GM21423 (cell line): ENCODE data around the gene GRIA1.

Source experiments
- ATAC-seq: cut with Tn5 transposase; IDR thresholded peaks from one replicate; pipeline ENCODE4 v1.9.1; 2021; ENCODE audit warnings: mild to moderate bottlenecking, moderate library complexity; ENCODE audit not compliant: unreplicated experiment

GRIA1 gene

GRCh38 chr5:153490118-153491037 is at the start of gene GRIA1:
Gene GRIA1 (plus strand): TSS chr5:153490670.
- ATAC-seq, result no peak

- ATAC-seq, result no peak
Measured at GRCh38 chr5:153445875-153446579, 44.4 kb upstream of the GRIA1 start.

GRCh38 chr5:153447534-153447933 is 42.9 kb upstream of the GRIA1 start:
- no peak for ATAC-seq

- no peak for ATAC-seq
Measured at GRCh38 chr5:153456354-153456753, 34.1 kb upstream of the GRIA1 start.

- no peak for ATAC-seq
Measured at GRCh38 chr5:153456993-153457392, 33.5 kb upstream of the GRIA1 start.

GRCh38 chr5:153458268-153458667 is 32.2 kb upstream of the GRIA1 start:
- no peak for ATAC-seq

GRCh38 chr5:153459051-153459743 is 31.3 kb upstream of the GRIA1 start:
- no peak for ATAC-seq

- ATAC-seq, result no peak
Measured at GRCh38 chr5:153460421-153460820, 30.0 kb upstream of the GRIA1 start.

- ATAC-seq, result no peak
Measured at GRCh38 chr5:153461341-153461740, 29.1 kb upstream of the GRIA1 start.

- ATAC-seq, result no peak
Measured at GRCh38 chr5:153463806-153464205, 26.7 kb upstream of the GRIA1 start.

- ATAC-seq, result no peak
Measured at GRCh38 chr5:153467546-153467945, 22.9 kb upstream of the GRIA1 start.

GRCh38 chr5:153469423-153469822 is 21.0 kb upstream of the GRIA1 start:
- ATAC-seq, result no peak

GRCh38 chr5:153470736-153471135 is 19.7 kb upstream of the GRIA1 start:
- ATAC-seq, result no peak

- ATAC-seq, result no peak
Measured at GRCh38 chr5:153476767-153477166, 13.7 kb upstream of the GRIA1 start.

- peak; percentile 96 for ATAC-seq
Measured at GRCh38 chr5:153480401-153480800, 10.1 kb upstream of the GRIA1 start.

GRCh38 chr5:153483482-153483881 is 7.0 kb upstream of the GRIA1 start:
- ATAC-seq, result no peak

GRCh38 chr5:153485641-153486040 is 4.8 kb upstream of the GRIA1 start:
- ATAC-seq, result no peak

- no peak for ATAC-seq
Measured at GRCh38 chr5:153486771-153487170, 3.7 kb upstream of the GRIA1 start.

- no peak for ATAC-seq
Measured at GRCh38 chr5:153489611-153490010, 859 bp upstream of the GRIA1 start.

GRCh38 chr5:153491038-153491744 is 721 bp downstream of the GRIA1 start:
- ATAC-seq, result no peak

GRCh38 chr5:153491856-153492255 is 1.4 kb downstream of the GRIA1 start:
- ATAC-seq, result no peak
